ENCODE measurements around the gene RPL31. TPM values are rescaled to one million over a fixed set of nuclear protein-coding genes. Genes with fewer than 3 reads are reported as not detected.

RPL31 gene
- total RNA-seq, 1 experiment from 2014 or later, result 1,158 TPM

DNA sequence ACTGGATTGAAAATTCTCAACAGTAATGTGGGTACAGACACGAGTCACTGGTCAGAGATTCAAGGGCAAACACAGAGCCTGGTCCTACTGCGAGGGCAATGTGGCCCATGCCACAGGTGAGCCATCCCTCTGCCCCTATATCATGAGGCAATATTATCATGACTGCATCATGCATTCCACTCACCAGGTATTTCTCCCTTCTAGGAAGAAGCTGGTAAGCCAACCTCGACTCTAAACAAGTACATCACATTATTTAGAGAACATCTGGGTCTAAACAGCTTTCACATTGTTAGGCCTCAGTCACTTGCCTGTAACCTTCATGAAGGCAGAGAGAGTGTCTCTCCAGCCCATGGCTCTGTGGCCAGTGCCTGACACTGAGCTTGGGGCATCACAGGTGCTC, 14.6 kb upstream of the RPL31 start:
- BruUV-seq (replicated peaks), result no TSS peak
- H3K9me3 Mint-ChIP-seq (ENCODE audit: low read depth, unreplicated experiment), result no peaks in the 10 kb centered on the region
- intact Hi-C loops (cut with micrococcal nuclease; ENCODE audit: unreplicated experiment), result loop anchor here (10.0 kb wide), 1 partner anchor 163 kb away; the partner anchor contains the start of gene NPAS2
- H3K4me1 Mint-ChIP-seq (ENCODE audit: low read depth, unreplicated experiment), result no peaks in the 10 kb centered on the region
- peaks cover 55% of the 10 kb centered on the region for H3K36me3 Mint-ChIP-seq (ENCODE audit: insufficient read depth, unreplicated experiment)
- no peaks in the 10 kb centered on the region for H3K27me3 Mint-ChIP-seq (ENCODE audit: unreplicated experiment)
- DNase-seq, result no peak
- no peak overlapping the region for H3K27ac Mint-ChIP-seq (ENCODE audit: unreplicated experiment)
- TF ChIP-seq, protein P1, sequence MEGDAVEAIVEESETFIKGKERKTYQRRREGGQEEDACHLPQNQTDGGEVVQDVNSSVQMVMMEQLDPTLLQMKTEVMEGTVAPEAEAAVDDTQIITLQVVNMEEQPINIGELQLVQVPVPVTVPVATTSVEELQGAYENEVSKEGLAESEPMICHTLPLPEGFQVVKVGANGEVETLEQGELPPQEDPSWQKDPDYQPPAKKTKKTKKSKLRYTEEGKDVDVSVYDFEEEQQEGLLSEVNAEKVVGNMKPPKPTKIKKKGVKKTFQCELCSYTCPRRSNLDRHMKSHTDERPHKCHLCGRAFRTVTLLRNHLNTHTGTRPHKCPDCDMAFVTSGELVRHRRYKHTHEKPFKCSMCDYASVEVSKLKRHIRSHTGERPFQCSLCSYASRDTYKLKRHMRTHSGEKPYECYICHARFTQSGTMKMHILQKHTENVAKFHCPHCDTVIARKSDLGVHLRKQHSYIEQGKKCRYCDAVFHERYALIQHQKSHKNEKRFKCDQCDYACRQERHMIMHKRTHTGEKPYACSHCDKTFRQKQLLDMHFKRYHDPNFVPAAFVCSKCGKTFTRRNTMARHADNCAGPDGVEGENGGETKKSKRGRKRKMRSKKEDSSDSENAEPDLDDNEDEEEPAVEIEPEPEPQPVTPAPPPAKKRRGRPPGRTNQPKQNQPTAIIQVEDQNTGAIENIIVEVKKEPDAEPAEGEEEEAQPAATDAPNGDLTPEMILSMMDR (IDR thresholded peaks at IDR 0.05; ENCODE audit: unreplicated experiment), result no peak
- CTCF ChIA-PET, result interaction anchor here (1.1 to 1.3 kb wide), 2 partner anchors 235 to 381 kb away, joined by 3 to 8 read pairs; no protein-coding TSS in a partner anchor
- H3K4me3 Mint-ChIP-seq (ENCODE audit: low read depth, unreplicated experiment), result no peak overlapping the region

DNA sequence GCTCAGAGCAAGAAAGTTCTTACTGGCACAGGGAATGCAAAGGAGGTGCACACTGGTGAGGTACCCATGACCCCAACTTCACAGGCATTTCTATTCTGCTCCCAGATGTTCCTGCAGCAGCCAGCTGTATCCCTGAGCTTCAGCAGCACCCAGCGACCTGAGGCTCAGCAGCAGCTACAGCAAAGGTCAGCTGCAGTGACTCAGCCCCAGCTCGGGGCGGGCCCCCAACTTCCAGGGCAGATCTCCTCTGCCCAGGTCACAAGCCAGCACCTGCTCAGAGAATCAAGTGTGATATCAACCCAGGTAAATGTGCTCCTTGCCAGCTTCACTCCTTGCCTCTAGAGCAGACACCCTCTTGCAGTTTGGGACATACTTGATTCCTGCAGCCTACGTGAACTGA, 14.1 kb upstream of the RPL31 start:
- peaks cover 55% of the 10 kb centered on the region for H3K36me3 Mint-ChIP-seq (ENCODE audit: insufficient read depth, unreplicated experiment)
- H3K27me3 Mint-ChIP-seq (ENCODE audit: unreplicated experiment), result no peaks in the 10 kb centered on the region
- TF ChIP-seq, protein P1 (IDR thresholded peaks at IDR 0.05; ENCODE audit: unreplicated experiment), result no peak
- intact Hi-C loops (cut with micrococcal nuclease; ENCODE audit: unreplicated experiment), result loop anchor here (10.0 kb wide), 1 partner anchor 163 kb away; the partner anchor contains the start of gene NPAS2
- no TSS peak for BruUV-seq (replicated peaks)
- no peak for DNase-seq
- no peaks in the 10 kb centered on the region for H3K9me3 Mint-ChIP-seq (ENCODE audit: low read depth, unreplicated experiment)
- CTCF ChIA-PET, result interaction anchor here (0.6 to 1.3 kb wide), 4 partner anchors 22 to 381 kb away, joined by 3 to 8 read pairs (median 4); no protein-coding TSS in a partner anchor
- no peak overlapping the region for H3K27ac Mint-ChIP-seq (ENCODE audit: unreplicated experiment)
- no peak overlapping the region for H3K4me3 Mint-ChIP-seq (ENCODE audit: low read depth, unreplicated experiment)
- no peaks in the 10 kb centered on the region for H3K4me1 Mint-ChIP-seq (ENCODE audit: low read depth, unreplicated experiment)

DNA sequence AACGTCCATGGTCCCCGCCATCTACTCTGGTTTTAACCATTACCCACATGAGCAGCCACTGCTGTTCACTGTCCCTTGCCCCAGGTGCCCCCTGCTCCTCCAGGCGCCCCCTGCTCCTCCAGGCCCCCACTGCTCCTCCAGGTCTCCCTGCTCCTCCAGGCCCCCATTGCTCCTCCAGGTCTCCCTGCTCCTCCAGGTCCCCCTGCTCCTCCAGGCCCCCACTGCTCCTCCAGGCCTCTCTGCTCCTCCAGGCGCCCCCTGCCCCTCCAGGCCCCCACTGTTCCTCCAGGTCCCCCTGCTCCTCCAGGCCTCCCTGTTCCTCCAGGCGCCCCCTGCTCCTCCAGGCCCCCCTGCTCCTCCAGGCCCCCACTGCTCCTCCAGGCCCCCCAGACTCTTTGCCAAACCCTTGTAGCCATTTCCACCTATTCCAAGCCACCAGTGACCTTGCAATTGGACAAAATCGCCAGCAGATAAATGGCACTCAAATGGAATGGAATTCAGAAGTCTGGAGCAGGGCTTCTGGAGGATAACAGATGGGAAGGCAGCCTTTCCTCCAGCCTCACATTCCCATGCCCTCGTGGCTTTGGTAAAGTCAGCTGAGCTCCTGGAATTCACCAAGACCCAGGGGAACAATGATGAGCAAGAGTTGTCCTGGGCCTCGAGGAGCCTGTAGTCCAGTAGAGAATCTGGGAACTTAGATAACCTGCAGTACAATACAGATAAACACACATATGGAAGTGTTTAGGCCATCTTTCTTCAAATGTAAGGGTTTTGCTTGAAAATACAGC, 13.3 kb upstream of the RPL31 start:
- TF ChIP-seq, protein P1 (IDR thresholded peaks at IDR 0.05; ENCODE audit: unreplicated experiment), result no peak
- CTCF ChIA-PET, result interaction anchor here (0.6 to 1.1 kb wide), 3 partner anchors 23 to 236 kb away, joined by 4 to 8 read pairs (median 5); no protein-coding TSS in a partner anchor
- no TSS peak for BruUV-seq (replicated peaks)
- H3K4me1 Mint-ChIP-seq (ENCODE audit: low read depth, unreplicated experiment), result no peaks in the 10 kb centered on the region
- no peaks in the 10 kb centered on the region for H3K9me3 Mint-ChIP-seq (ENCODE audit: low read depth, unreplicated experiment)
- intact Hi-C loops (cut with micrococcal nuclease; ENCODE audit: unreplicated experiment), result loop anchor here (10.0 kb wide), 1 partner anchor 164 kb away; the partner anchor contains the start of gene NPAS2
- DNase-seq, result no peak
- H3K27me3 Mint-ChIP-seq (ENCODE audit: unreplicated experiment), result no peaks in the 10 kb centered on the region
- peaks cover 61% of the 10 kb centered on the region for H3K36me3 Mint-ChIP-seq (ENCODE audit: insufficient read depth, unreplicated experiment)
- H3K27ac Mint-ChIP-seq (ENCODE audit: unreplicated experiment), result peak overlapping the region; percentile 46
- H3K4me3 Mint-ChIP-seq (ENCODE audit: low read depth, unreplicated experiment), result no peak overlapping the region

DNA sequence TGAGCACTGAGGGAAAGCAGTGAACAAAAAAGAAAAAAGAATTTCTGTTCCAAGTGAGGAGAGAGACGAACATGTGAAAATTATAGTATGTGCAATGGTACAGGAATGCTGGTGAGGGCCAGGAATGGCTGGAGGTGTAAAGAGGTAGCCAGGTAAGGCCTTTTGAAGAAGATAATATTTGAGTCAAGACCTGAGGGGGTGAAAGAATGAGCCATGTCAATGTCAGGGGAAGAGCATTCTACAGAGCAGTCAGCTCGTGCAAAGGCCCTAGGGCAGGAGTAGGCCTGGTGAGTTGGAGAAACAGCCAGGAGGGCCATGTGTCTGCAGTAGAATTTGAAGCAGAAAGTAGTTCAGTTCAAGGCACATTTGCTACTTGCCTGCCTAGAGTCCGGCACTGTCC, 12.4 kb upstream of the RPL31 start:
- H3K27ac Mint-ChIP-seq (ENCODE audit: unreplicated experiment), result no peak overlapping the region
- no TSS peak for BruUV-seq (replicated peaks)
- DNase-seq, result no peak
- no peaks in the 10 kb centered on the region for H3K9me3 Mint-ChIP-seq (ENCODE audit: low read depth, unreplicated experiment)
- H3K4me1 Mint-ChIP-seq (ENCODE audit: low read depth, unreplicated experiment), result no peaks in the 10 kb centered on the region
- peaks cover 67% of the 10 kb centered on the region for H3K36me3 Mint-ChIP-seq (ENCODE audit: insufficient read depth, unreplicated experiment)
- intact Hi-C loops (cut with micrococcal nuclease; ENCODE audit: unreplicated experiment), result loop anchor here (10.0 kb wide), 1 partner anchor 165 kb away; the partner anchor contains the start of gene NPAS2
- no peaks in the 10 kb centered on the region for H3K27me3 Mint-ChIP-seq (ENCODE audit: unreplicated experiment)
- H3K4me3 Mint-ChIP-seq (ENCODE audit: low read depth, unreplicated experiment), result no peak overlapping the region
- CTCF ChIA-PET, result no interaction called here
- TF ChIP-seq, protein P1 (IDR thresholded peaks at IDR 0.05; ENCODE audit: unreplicated experiment), result no peak

All from Calu3 (cell line).